Measurements from ENCODE around the gene PLK2. TPM values are rescaled to one million over a fixed set of nuclear protein-coding genes. Genes with fewer than 3 reads are reported as not detected.

PLK2 gene
- total and polyA plus RNA-seq, 4 donors: 48.2 to 146 (median 80.8) TPM

DNA sequence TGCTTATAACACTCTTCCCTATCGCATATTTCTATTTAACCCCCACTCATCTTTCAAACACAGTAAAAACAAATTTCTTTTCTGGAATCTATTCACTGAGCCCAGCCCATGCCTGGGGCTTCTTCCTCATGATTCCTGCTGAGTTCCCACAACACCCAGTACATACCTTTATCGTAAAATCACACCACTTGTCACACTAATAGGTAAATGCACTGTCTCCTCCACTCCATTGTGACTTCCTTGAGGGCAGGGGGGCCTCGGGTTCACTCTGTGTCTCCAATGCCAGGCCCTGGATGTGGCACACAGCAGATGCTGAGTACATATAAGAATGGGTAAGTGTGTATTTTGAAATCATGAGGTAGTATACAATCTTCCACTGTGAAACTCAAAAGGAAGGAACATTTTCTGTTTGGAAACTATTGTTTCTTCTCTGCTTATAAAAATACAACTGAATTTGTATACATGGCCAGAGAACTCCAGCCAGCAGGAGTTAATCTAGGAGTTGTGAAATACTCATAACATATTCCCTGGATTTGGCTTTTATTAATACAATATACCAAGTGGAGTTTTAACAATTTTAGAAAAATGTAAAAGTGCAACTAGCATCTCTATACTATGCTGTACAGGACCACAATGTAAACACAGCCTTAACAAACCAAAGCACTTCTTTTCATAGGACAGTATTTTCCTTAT, 7.2 kb downstream of the PLK2 start:
- no peak for DNase-seq (ENCODE audit: low read depth in 4 of 6, low spot score in 6 of 6)
- Histone ChIP-seq H3K36me3 (ENCODE audit: control insufficient read depth, insufficient read depth, low read length) (no peaks in the 10 kb centered on the region), H3K27me3 (ENCODE audit: control insufficient read depth, insufficient read depth, low read length) (no peaks in the 10 kb centered on the region), H3K4me1 (ENCODE audit: control insufficient read depth, insufficient read depth, low read length) (no peaks in the 10 kb centered on the region), H3K9me3 (ENCODE audit: control insufficient read depth, insufficient read depth, low read length) (no peaks in the 10 kb centered on the region), H3K27ac (ENCODE audit: low read depth, low read length) (no peak overlapping the region), H3K4me3 (ENCODE audit: low read depth, low read length) (no peak overlapping the region)
- 94% methylated on average over 2 of the region's 3 CpGs for WGBS (ENCODE audit: insufficient coverage)

DNA sequence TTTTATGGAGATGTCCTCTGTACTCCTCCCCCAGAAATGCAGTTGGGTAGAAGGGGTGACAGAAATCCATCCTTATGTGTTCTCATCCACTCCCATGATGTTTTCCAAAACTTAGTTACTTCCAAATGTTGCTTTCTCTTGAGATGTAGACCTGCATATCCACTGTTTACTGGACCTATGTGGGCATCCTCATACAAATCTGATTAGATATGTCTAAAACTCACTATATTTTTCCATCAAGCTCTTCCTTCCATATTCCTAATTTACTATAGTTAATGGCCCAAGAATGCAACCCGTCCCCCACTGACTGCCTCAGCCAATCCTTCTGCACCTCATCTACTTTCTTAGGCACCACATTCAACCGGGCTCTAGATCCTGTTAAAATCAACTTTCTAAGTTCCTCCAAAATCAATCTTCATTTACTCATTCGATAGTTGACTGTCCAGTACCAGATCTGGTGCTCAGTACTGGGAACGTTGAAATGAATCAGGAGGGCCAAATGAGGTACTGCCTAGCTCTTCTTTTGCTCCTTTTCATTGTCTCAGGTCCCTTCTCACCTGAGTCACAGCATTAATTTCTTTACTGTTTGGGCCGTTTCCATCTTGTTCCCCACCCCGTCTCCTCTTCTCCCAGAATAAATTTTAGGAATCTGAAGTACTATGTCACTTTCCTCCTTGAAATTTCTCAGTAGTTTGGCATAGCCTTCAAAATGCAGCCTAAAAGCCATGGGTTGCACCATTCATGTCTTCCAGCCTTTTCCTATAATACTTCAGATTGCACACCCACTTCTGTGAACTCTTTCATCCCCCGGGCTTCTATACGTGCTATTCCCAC, 7.9 kb downstream of the PLK2 start:
- no peak for DNase-seq (ENCODE audit: low read depth in 4 of 6, low spot score in 6 of 6)
- no peak overlapping the region for H3K4me3 ChIP-seq (ENCODE audit: low read depth, low read length)
- H3K36me3 ChIP-seq (ENCODE audit: control insufficient read depth, insufficient read depth, low read length): no peaks in the 10 kb centered on the region
- H3K9me3 ChIP-seq (ENCODE audit: control insufficient read depth, insufficient read depth, low read length): no peaks in the 10 kb centered on the region
- H3K27me3 ChIP-seq (ENCODE audit: control insufficient read depth, insufficient read depth, low read length): no peaks in the 10 kb centered on the region
- 92% methylated on average over 8 of the region's 8 CpGs for WGBS (ENCODE audit: insufficient coverage)
- no peaks in the 10 kb centered on the region for H3K4me1 ChIP-seq (ENCODE audit: control insufficient read depth, insufficient read depth, low read length)
- H3K27ac ChIP-seq (ENCODE audit: low read depth, low read length): no peak overlapping the region

DNA sequence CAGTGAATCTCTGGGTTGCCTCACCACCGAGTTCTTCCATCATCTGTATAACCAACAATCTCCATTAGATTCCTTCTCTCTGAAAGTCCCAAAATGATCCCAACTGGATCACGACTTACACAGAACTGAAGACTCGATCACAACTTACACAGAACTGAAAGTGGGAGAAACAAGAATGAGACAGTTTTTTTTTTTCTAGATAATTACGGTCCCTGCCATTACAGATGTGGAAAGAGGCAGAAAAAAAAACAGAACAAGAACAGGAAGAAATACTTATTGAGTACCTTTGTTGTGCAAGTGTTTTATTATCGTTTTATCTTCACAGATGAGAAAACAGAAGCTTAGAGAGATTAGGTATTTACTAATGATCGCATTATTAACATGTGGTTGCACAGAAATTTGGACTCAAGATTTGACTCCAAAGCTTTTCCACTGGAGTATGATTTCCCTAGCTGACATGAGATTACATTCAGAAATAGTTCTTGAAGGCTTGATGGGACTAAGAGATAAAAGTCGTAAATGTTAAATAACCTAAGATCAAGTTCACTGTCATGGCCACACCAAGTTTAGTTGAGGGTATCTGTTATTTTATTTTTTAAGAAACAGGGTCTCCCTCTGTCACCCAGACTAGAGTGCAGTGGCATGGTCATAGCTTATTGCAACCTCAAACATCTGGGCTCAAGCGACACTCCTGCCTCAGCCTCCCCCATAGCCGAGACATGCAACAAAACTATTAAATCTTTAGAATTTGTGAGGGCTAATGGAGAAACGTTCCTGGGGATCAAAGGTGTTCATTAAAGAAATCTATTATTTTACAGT, 8.9 kb downstream of the PLK2 start:
- 92% methylated on average over 2 of the region's 10 CpGs for WGBS (ENCODE audit: insufficient coverage)
- no peak for DNase-seq (ENCODE audit: low read depth in 4 of 6, low spot score in 6 of 6)
- no peak overlapping the region for H3K27ac ChIP-seq (ENCODE audit: low read depth, low read length)

DNA sequence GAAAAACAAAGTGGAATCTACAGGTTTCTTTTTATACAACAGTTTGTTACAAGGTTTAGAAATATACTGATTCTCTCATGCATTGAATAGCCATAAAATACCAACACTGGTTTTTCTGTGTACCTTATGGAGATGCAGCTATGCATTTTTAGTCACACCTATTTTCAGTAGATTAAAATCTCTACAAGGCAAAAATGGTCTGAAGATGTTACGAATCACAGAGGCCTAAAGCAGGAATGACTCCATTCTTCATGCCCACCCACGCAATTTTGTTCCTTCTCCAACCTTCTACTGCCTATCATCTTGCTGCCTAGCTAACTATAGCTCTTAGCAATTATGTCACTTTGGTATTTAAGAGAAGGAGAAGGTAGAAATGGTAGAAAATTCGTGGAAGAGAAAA, 9.9 kb downstream of the PLK2 start:
- Histone ChIP-seq H3K27ac (ENCODE audit: low read depth, low read length) (no peak overlapping the region), H3K27me3 (ENCODE audit: control insufficient read depth, insufficient read depth, low read length) (no peaks in the 10 kb centered on the region), H3K9me3 (ENCODE audit: control insufficient read depth, insufficient read depth, low read length) (no peaks in the 10 kb centered on the region), H3K4me1 (ENCODE audit: control insufficient read depth, insufficient read depth, low read length) (no peaks in the 10 kb centered on the region), H3K36me3 (ENCODE audit: control insufficient read depth, insufficient read depth, low read length) (no peaks in the 10 kb centered on the region), H3K4me3 (ENCODE audit: low read depth, low read length) (no peak overlapping the region)
- WGBS (ENCODE audit: insufficient coverage): no CpG with 5 or more reads among the region's 3 CpGs
- no peak for DNase-seq (ENCODE audit: low read depth in 4 of 6, low spot score in 6 of 6)

More for the DNA sequence above, 8.9 kb downstream of the PLK2 start:
- Histone ChIP-seq H3K4me1 (ENCODE audit: control insufficient read depth, insufficient read depth, low read length) (no peaks in the 10 kb centered on the region), H3K36me3 (ENCODE audit: control insufficient read depth, insufficient read depth, low read length) (no peaks in the 10 kb centered on the region), H3K27me3 (ENCODE audit: control insufficient read depth, insufficient read depth, low read length) (no peaks in the 10 kb centered on the region), H3K4me3 (ENCODE audit: low read depth, low read length) (no peak overlapping the region), H3K9me3 (ENCODE audit: control insufficient read depth, insufficient read depth, low read length) (no peaks in the 10 kb centered on the region)

DNA sequence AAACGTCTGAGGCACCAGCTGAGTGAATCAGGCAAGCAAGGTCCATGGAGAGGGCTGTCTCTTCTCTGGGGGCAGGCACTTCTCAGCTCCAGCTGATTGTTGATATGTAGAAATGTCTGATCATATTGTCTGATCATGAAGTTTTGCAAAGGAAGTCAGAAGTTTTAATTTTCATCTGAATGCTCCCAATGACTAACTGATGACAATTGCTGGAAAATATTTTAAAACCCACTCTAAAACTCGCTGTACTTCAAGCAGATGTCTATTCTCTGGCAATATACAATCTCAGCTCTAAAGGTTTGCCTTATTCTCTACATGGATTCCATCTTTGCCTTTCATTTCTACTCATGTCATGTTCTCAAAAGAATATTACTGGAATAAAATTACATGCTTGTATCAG, 12.7 kb downstream of the PLK2 start:
- 94% methylated on average over 2 of the region's 2 CpGs for WGBS (ENCODE audit: insufficient coverage)
- no peak for DNase-seq (ENCODE audit: low read depth in 4 of 6, low spot score in 6 of 6)
- Histone ChIP-seq H3K4me1 (ENCODE audit: control insufficient read depth, insufficient read depth, low read length) (no peaks in the 10 kb centered on the region), H3K9me3 (ENCODE audit: control insufficient read depth, insufficient read depth, low read length) (no peaks in the 10 kb centered on the region), H3K27ac (ENCODE audit: low read depth, low read length) (no peak overlapping the region), H3K36me3 (ENCODE audit: control insufficient read depth, insufficient read depth, low read length) (no peaks in the 10 kb centered on the region), H3K4me3 (ENCODE audit: low read depth, low read length) (no peak overlapping the region), H3K27me3 (ENCODE audit: control insufficient read depth, insufficient read depth, low read length) (no peaks in the 10 kb centered on the region)

DNA sequence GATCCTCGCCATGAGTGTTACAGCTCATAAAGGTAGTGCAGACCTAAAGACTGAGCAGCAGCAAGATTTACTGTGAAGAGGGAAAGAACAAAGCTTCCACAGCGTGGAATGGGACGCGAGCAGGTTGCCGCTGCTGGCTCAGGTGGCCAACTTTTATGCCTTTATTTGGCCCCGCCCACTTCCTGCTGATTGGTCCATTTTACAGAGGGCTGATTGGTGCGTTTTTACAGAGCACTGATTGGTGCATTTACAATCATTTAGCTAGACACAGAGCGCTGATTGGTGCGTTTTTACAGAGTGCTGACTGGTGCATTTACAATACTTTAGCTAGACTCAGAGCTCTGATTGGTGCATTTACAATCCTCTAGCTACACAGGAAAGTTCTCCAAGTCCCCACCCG, 13.9 kb downstream of the PLK2 start:
- Histone ChIP-seq H3K36me3 (ENCODE audit: control insufficient read depth, insufficient read depth, low read length) (no peaks in the 10 kb centered on the region), H3K9me3 (ENCODE audit: control insufficient read depth, insufficient read depth, low read length) (no peaks in the 10 kb centered on the region), H3K27me3 (ENCODE audit: control insufficient read depth, insufficient read depth, low read length) (no peaks in the 10 kb centered on the region), H3K27ac (ENCODE audit: low read depth, low read length) (no peak overlapping the region), H3K4me3 (ENCODE audit: low read depth, low read length) (no peak overlapping the region), H3K4me1 (ENCODE audit: control insufficient read depth, insufficient read depth, low read length) (no peaks in the 10 kb centered on the region)
- DNase-seq (ENCODE audit: low read depth in 4 of 6, low spot score in 6 of 6): no peak
- WGBS (ENCODE audit: insufficient coverage): 91% methylated on average over 10 of the region's 10 CpGs

DNA sequence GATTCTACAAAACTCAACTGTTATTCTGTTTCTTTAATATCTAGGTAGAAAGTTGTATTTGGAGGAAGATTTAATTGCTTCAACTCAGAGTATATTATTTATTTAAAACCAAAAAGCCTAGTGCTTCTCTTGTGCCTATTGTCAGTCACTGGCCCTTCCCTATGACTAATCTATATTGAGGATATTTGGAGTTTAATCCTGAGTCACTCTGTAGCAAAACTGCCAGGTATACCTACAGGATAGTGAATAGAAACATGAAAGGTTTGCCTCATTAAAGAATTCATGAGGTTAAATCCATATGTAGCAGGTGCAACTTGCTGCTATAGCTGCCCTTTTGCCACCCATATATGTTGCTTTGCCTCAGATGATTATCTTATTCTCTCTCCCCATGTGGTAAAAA, 15.1 kb downstream of the PLK2 start:
- Histone ChIP-seq H3K27me3 (ENCODE audit: control insufficient read depth, insufficient read depth, low read length) (no peaks in the 10 kb centered on the region), H3K36me3 (ENCODE audit: control insufficient read depth, insufficient read depth, low read length) (no peaks in the 10 kb centered on the region), H3K9me3 (ENCODE audit: control insufficient read depth, insufficient read depth, low read length) (no peaks in the 10 kb centered on the region), H3K4me3 (ENCODE audit: low read depth, low read length) (no peak overlapping the region), H3K27ac (ENCODE audit: low read depth, low read length) (no peak overlapping the region), H3K4me1 (ENCODE audit: control insufficient read depth, insufficient read depth, low read length) (no peaks in the 10 kb centered on the region)
- no peak for DNase-seq (ENCODE audit: low read depth in 4 of 6, low spot score in 6 of 6)

DNA sequence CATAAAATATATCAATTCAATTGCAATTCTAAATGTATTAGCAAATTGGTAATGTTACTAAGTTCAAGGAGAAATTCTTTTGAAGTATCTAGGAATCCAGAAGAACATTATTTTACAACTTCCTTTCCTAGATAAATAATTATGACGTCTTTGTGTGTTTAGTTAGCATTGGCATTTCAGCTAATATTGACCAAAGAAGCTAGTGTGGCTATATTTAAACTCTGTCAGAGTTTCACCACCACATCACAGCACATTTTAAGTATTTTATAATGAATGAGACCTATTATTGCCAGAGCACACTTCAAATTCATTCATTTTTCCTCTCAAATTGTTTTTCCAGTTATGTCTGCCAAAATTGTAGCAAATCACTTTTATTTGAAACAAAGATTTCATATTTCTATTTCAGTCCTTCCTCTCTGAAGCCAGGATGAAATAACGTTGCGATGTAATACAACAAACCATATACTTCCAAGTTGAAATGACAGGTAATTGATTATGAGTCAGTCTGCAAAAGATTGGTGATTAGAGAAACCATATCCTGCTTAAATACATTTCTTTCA, 18.9 kb downstream of the PLK2 start:
- no peak for DNase-seq (ENCODE audit: low read depth in 4 of 6, low spot score in 6 of 6)
- no peaks in the 10 kb centered on the region for H3K4me1 ChIP-seq (ENCODE audit: control insufficient read depth, insufficient read depth, low read length)
- no peaks in the 10 kb centered on the region for H3K36me3 ChIP-seq (ENCODE audit: control insufficient read depth, insufficient read depth, low read length)
- H3K27me3 ChIP-seq (ENCODE audit: control insufficient read depth, insufficient read depth, low read length): no peaks in the 10 kb centered on the region
- no peak overlapping the region for H3K27ac ChIP-seq (ENCODE audit: low read depth, low read length)
- H3K4me3 ChIP-seq (ENCODE audit: low read depth, low read length): no peak overlapping the region
- no CpG with 5 or more reads among the region's 3 CpGs for WGBS (ENCODE audit: insufficient coverage)
- no peaks in the 10 kb centered on the region for H3K9me3 ChIP-seq (ENCODE audit: control insufficient read depth, insufficient read depth, low read length)

DNA sequence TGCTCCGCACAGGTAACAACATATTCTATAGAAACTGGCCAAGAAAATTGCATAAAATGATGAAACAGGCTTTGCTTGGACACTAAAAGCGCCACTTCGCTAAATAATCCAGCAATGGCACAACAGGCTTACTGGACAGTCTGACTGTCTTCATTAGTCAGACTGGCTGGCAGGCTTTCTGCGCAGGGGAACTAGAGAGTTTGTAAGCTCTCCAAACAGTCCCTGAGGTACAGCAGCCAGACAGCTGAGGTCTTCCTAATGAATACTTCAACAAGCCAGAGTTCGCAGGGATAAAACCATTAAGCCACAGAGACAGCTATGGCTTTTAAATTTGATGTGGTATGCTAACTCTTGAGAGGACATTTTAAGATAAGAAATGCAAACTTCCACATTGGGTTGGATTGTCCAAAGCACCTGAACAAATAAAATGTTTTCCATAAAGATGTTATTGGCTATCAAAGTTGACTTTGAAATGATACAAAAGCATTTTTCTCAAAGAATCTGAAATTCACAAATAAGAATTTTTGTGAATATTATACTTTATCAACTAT, 20.7 kb downstream of the PLK2 start:
- H3K4me1 ChIP-seq (ENCODE audit: control insufficient read depth, insufficient read depth, low read length): no peaks in the 10 kb centered on the region
- 80% methylated on average over 3 of the region's 5 CpGs for WGBS (ENCODE audit: insufficient coverage)
- DNase-seq (ENCODE audit: low read depth in 4 of 6, low spot score in 6 of 6): peak in 2 of 6 donors; percentile 4 to 36

More for the DNA sequence above, 20.7 kb downstream of the PLK2 start:
- Histone ChIP-seq H3K27ac (ENCODE audit: low read depth, low read length) (no peak overlapping the region), H3K9me3 (ENCODE audit: control insufficient read depth, insufficient read depth, low read length) (no peaks in the 10 kb centered on the region), H3K36me3 (ENCODE audit: control insufficient read depth, insufficient read depth, low read length) (no peaks in the 10 kb centered on the region), H3K4me3 (ENCODE audit: low read depth, low read length) (no peak overlapping the region), H3K27me3 (ENCODE audit: control insufficient read depth, insufficient read depth, low read length) (no peaks in the 10 kb centered on the region)

All from spinal cord (tissue), 10 donors.